VCaP (cell line): ENCODE results near the gene FARS2.

Source experiments
- H3K27ac ChIP-seq: fragments of 450-650 bp; 2 replicates; pipeline ENCODE4 v1.5.1; 2017
- TF ChIP-seq, protein P1 (sequence below): fragments of 450-650 bp; conservative IDR thresholded peaks from 2 replicates; pipeline ENCODE4 v1.5.1; 2017; ENCODE audit warnings: mild to moderate bottlenecking, moderate library complexity

The FARS2 gene

DNA sequence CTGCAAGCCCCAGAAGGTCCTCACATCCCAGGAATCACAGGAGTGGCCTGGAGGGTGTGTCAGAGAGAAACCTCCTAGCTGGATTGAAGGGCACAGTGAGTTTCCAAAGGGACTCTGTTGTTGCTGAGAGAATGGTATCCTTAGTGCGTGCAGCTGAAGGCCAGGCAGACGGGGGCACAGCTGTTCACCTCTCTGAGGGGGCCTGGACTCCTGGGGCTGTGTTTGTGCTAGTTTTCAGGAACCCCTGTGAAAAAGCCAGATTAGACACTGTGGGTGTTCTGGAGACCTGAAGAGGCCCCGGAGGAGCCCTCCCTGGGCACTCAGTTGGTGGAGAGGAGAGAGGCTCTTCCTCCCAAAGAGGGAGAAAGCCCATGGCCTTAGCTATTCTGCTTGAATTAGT, 223.4 kb downstream of the FARS2 start:
- H3K27ac ChIP-seq = no peak overlapping the region
- TF ChIP-seq, protein P1, sequence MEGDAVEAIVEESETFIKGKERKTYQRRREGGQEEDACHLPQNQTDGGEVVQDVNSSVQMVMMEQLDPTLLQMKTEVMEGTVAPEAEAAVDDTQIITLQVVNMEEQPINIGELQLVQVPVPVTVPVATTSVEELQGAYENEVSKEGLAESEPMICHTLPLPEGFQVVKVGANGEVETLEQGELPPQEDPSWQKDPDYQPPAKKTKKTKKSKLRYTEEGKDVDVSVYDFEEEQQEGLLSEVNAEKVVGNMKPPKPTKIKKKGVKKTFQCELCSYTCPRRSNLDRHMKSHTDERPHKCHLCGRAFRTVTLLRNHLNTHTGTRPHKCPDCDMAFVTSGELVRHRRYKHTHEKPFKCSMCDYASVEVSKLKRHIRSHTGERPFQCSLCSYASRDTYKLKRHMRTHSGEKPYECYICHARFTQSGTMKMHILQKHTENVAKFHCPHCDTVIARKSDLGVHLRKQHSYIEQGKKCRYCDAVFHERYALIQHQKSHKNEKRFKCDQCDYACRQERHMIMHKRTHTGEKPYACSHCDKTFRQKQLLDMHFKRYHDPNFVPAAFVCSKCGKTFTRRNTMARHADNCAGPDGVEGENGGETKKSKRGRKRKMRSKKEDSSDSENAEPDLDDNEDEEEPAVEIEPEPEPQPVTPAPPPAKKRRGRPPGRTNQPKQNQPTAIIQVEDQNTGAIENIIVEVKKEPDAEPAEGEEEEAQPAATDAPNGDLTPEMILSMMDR = no peak

DNA sequence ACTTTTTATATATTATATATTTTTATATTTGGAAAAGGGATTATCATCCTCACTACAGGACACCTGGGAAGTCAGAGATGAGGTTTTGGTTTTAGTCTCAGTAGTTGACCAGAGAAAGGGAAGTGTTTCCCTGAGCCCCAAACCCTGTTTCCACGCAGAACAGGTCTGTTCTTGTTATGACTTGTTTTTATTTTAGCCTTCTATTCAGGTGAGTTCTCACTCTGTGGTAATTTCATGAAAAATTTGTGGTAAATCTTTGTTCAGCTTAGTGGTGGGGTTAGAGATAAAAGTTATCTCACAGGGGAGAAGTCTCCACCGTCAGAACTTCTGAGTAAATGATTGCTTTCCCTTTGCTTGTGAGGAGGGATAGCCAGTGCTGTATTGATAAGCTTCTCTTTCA, 224.9 kb downstream of the FARS2 start:
- TF ChIP-seq, protein P1 = no peak
- H3K27ac ChIP-seq = no peak overlapping the region

DNA sequence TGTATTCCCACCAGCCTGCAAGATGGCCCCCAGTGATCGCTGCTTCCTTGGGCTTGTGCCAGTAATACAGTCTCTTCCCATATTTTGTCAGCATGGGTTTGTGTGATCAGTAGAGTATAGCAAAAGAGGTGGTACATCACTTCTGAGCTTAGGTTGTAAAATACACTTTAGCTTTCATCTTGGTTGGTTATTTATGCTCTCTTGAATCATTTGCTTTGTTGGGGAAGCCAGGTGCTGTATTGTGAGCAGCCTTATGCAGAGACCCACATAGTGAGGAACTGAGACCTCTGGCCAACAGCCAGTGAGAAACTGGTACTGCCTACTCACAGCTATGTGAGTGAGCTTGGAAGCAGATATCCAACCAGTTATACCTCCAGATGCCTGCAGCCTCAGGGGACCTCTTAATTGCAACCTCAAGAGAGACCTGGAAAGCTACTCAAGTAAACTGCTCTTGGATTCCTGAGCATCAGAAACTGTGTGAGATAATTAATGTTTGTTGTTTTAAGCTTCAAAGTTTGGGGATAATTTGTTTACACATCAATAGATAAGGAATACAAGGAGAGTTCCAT, 229.3 kb downstream of the FARS2 start:
- TF ChIP-seq, protein P1 = no peak
- no peak overlapping the region for H3K27ac ChIP-seq

DNA sequence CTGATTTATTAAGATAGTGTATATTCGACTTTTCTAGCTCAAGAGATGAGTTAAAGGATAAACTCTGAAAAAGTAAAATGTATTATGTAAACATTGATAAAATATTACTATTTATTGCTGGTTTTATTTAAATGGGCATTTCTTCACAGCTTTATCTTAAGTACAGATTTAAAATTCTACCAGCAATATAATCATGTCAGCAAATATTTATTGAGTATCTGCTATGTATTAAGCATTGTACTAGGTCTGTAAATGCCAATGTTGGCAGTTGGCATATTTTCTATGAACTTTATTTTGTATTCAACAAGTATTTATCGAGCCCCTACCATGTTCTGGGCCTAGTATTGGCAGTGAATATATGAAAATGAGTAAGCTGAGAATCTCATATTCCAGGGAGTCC, 231.0 kb downstream of the FARS2 start:
- TF ChIP-seq, protein P1 = no peak
- no peak overlapping the region for H3K27ac ChIP-seq

DNA sequence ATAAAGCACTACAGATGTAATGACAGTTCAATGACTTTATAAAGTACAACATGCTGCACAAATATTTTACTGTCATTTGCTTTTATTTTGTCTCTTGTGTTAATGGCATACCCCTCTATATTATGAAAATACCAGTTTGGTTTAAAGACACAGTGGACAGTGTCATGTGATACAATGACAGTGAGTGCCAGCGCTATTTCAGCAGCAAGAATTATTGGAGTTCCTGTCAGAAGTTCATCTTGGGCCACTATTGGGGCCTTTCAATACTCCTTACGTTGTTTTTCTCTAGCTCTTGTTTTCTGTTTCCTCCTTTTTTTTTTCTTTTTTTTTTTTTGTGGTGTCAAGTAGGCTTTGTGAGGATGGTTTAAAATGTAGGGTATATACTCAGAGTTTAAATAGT, 232.5 kb downstream of the FARS2 start:
- no peak overlapping the region for H3K27ac ChIP-seq
- TF ChIP-seq, protein P1 = no peak

DNA sequence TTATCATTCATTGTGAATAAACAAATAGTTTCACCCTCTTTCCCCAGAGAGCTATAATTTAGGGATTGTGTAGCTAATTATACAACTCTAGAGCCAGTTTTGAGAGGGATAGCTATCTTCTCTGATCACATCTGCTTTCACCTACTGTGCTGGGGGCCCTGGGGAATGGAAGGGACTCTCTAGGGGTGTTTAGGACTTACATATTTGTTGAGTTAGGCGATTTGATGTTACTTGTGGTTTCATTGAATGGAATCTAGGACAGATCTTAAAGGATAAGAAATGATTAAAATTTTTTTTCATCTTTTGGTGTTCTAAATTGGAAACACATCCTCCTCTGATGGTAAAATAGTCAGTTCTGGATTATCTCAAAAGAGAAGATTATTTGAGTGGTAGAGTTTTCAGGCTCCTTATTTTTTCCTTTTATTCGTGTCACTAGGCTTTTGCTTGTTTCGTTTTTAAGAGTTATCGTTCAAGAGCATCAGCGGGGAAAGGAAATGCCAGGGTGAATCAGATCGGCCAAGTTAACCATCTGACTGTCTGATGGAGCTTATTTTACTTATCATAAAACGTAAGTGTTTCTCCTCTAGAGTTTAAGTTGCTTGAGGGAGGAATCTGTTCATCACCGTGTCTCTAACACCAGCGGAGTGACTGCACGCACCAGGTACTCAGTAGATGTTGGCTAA, 236.7 kb downstream of the FARS2 start:
- TF ChIP-seq, protein P1 = no peak
- H3K27ac ChIP-seq = no peak overlapping the region

DNA sequence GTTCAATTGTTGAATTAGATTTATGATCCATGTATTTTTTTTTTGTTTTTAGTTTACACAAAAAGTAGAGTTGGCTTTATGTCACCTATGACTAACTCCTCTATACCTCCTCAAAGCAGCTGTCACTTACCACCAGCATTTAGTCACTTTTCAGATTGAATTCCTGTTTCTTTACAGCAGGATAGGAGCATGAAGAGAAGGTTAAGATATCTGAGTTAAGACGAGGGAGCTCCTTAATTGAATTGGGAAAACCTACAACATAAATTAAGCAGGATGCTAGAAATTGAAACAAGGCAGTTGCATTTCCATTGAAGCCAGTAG, 237.2 kb downstream of the FARS2 start:
- TF ChIP-seq, protein P1 = no peak
- H3K27ac ChIP-seq = no peak overlapping the region
